RWPE1 (cell line): Measurements from ENCODE around the gene FHIP1A.

Experiments
- CTCF ChIA-PET: fragments of 350-600 bp; sonication (Branson Sonifier 250); formaldehyde crosslinking; extraction: SDS; loops from one replicate; lab custom pipeline; 2021; lab: Yijun Ruan, JAX
- POLR2A ChIA-PET: fragments of 400-600 bp; formaldehyde crosslinking; extraction: SDS; loops from one replicate; lab custom pipeline; 2020; ENCODE audit warnings: antibody characterized with exemption; ENCODE audit not compliant: low non-redundant PET; lab: Yijun Ruan, JAX
- DNase-seq: peaks from one replicate; pipeline ENCODE4 v3.0.0; 2012; ENCODE audit warnings: low spot score
- H3K27ac ChIP-seq: fragments of 450-650 bp; 2 replicates; pipeline ENCODE4 v1.5.1; 2017
- CTCF ChIP-seq: fragments of 450-650 bp; conservative IDR thresholded peaks from 2 replicates; pipeline ENCODE4 v1.5.1; 2017; ENCODE audit warnings: low read depth, mild to moderate bottlenecking

The FHIP1A gene

GRCh38 chr4:151408630-151409469, at the start of gene FHIP1A:
Gene FHIP1A, plus strand, starts transcription at chr4:151409176. Its CDS starts 157,084 bp downstream, at chr4:151566260.
- CTCF ChIA-PET = interaction anchor here (0.6 to 1.0 kb wide), 2 partner anchors 195 to 1222 kb away, joined by 4 to 5 read pairs; no protein-coding TSS in a partner anchor
- peak within 1 kb of the TSS; percentile 94 for H3K27ac ChIP-seq
- POLR2A ChIA-PET = interaction anchor here (0.5 to 0.7 kb wide), 2 partner anchors 9 to 1203 kb away, joined by 3 read pairs; no protein-coding TSS in a partner anchor
- DNase-seq = peak; percentile 89
- TF ChIP-seq CTCF = peak; percentile 14; the same call in 1 of the 2 replicates

- ChIA-PET POLR2A (no interaction called here), CTCF (interaction anchor here (0.5 to 1.3 kb wide), 2 partner anchors 8 to 83 kb away, joined by 3 read pairs; partner anchors contain the start of gene PRSS48)
- no peak for TF ChIP-seq CTCF
- no peak for DNase-seq
- H3K27ac ChIP-seq = no peak overlapping the region
Measured at GRCh38 chr4:151359576-151359975, 49.4 kb upstream of the FHIP1A start.

GRCh38 chr4:151361126-151361525, 47.9 kb upstream of the FHIP1A start:
- no peak for DNase-seq
- TF ChIP-seq CTCF = no peak
- H3K27ac ChIP-seq = no peak overlapping the region
- CTCF ChIA-PET = interaction anchor here (0.7 kb wide), 1 partner anchor 441 kb away, joined by 3 read pairs; no protein-coding TSS in a partner anchor
- POLR2A ChIA-PET = no interaction called here

- no peak for TF ChIP-seq CTCF
- no peak overlapping the region for H3K27ac ChIP-seq
- no peak for DNase-seq
- ChIA-PET POLR2A (no interaction called here), CTCF (interaction anchor here (0.6 to 1.2 kb wide), 2 partner anchors 35 to 245 kb away, joined by 3 read pairs; no protein-coding TSS in a partner anchor)
Measured at GRCh38 chr4:151361966-151362365, 47.0 kb upstream of the FHIP1A start.

GRCh38 chr4:151362404-151363164, 46.4 kb upstream of the FHIP1A start:
- no peak overlapping the region for H3K27ac ChIP-seq
- TF ChIP-seq CTCF = peak; percentile 97
- POLR2A ChIA-PET = no interaction called here
- CTCF ChIA-PET = interaction anchor here (0.6 to 1.2 kb wide), 8 partner anchors 18 to 1414 kb away, joined by 3 to 5 read pairs (median 3); no protein-coding TSS in a partner anchor
- peak; percentile 86 for DNase-seq

- CTCF ChIA-PET = interaction anchor here (0.6 kb wide), 2 partner anchors 119 to 597 kb away, joined by 4 to 5 read pairs; no protein-coding TSS in a partner anchor
- no peak for DNase-seq
- POLR2A ChIA-PET = no interaction called here
- TF ChIP-seq CTCF = no peak
- no peak overlapping the region for H3K27ac ChIP-seq
Measured at GRCh38 chr4:151376540-151376939, 32.4 kb upstream of the FHIP1A start.
